K562 (cell line): ENCODE measurements around the gene KIF14. TPM values are rescaled to one million over a fixed set of nuclear protein-coding genes. Genes with fewer than 3 reads are reported as not detected.

ENCODE experiments used
- CREB3L1 ChIP-seq: fragments of 450-650 bp; IDR thresholded peaks from 2 replicates; pipeline ENCODE4 v1.6.1; 2014; ENCODE audit warnings: low read depth, mild to moderate bottlenecking, moderate library complexity, borderline replicate concordance
- DACH1 ChIP-seq: fragments of 450-650 bp; IDR thresholded peaks from 2 replicates; pipeline ENCODE4 v1.6.1; 2018; ENCODE audit not compliant: partially characterized antibody
- DNMT1 ChIP-seq: fragments of 450-650 bp; IDR thresholded peaks from 2 replicates; pipeline ENCODE4 v1.6.1; 2016; ENCODE audit warnings: antibody characterized with exemption, mild to moderate bottlenecking
- ESRRA ChIP-seq: fragments of 450-650 bp; IDR thresholded peaks from 2 replicates; pipeline ENCODE4 v1.6.1; 2014; ENCODE audit warnings: low read depth, mild to moderate bottlenecking, moderate library complexity, borderline replicate concordance
- HMG20A ChIP-seq: fragments of 450-650 bp; formaldehyde crosslinking; conservative IDR thresholded peaks from 2 replicates; pipeline ENCODE4 v1.4.0; 2020; ENCODE audit warnings: mild to moderate bottlenecking, mixed read lengths
- NR2C2 ChIP-seq, 2 experiments: fragments of 200-800 bp in 1 of 2; sonication (Bioruptor generic) in 1 of 2; sonication (generic) in 1 of 2; formaldehyde crosslinking in 1 of 2; IDR thresholded peaks; 2 replicates each; pipeline versions ENCODE4 v1.6.1 to v1.8.0; 2016 to 2022; ENCODE audit warnings: mild to moderate bottlenecking in 1 of 2, missing compliant biosample characterization in 1 of 2, missing genetic modification characterization in 1 of 2, missing genetic modification reagents in 1 of 2
- SAFB ChIP-seq: fragments of 200-400 bp; formaldehyde crosslinking; IDR thresholded peaks from 2 replicates; pipeline ENCODE4 v1.6.1; 2017; ENCODE audit warnings: low read depth, low read length, borderline replicate concordance
- U2AF2 ChIP-seq: fragments of 200-400 bp; formaldehyde crosslinking; optimal IDR thresholded peaks from 2 replicates; pipeline ENCODE3; 2017; ENCODE audit warnings: low read depth, mild to moderate bottlenecking, low read length
- ZNF124 ChIP-seq: sonication (generic); formaldehyde crosslinking; IDR thresholded peaks from 2 replicates; pipeline ENCODE4 v1.8.1; 2022; ENCODE audit warnings: missing genetic modification reagents
- ZNF551 ChIP-seq: fragments of 250-450 bp; sonication (Bioruptor Pico); IDR thresholded peaks from 2 replicates; pipeline ENCODE4 v1.5.0; 2021; ENCODE audit warnings: mild to moderate bottlenecking, moderate library complexity
- ZNF609 ChIP-seq: sonication (generic); formaldehyde crosslinking; IDR thresholded peaks from 2 replicates; pipeline ENCODE4 v1.8.1; 2023; ENCODE audit warnings: missing genetic modification reagents, mild to moderate bottlenecking, borderline replicate concordance
- polyA plus RNA-seq, 8 experiments: library from polyadenylated mRNA; depleted of rRNA in 4 of 8; stranded (reverse) in 5 of 8; unstranded in 3 of 8; fragments of >200 nt; fragmentation: Nextera tagmentation in 2 of 8; fragmentation: Illumina TruSeq in 1 of 8; extraction: Ambion mirVana in 2 of 8; extraction: Trizol in 1 of 8; gene quantifications; 2 replicates each; pipeline versions ENCODE4 v1.2.1 to v1.2.3, GENCODE V29; 2011 to 2014; ENCODE audit warnings: inconsistent platforms in 1 of 8, missing spikeins in 1 of 8
- total RNA-seq, 7 experiments: library from RNA; depleted of rRNA in 6 of 7; stranded (reverse); fragments of >200 nt in 6 of 7; fragmentation: Illumina TruSeq in 2 of 7; extraction: Trizol in 2 of 7; gene quantifications; 2 replicates each; pipeline versions ENCODE4 v1.2.1 to v1.2.3, GENCODE V29; 2011 to 2021; ENCODE audit warnings: low replicate concordance in 1 of 7
- TF ChIP-seq, protein P1 (sequence below): fragments of 250-450 bp; sonication (Bioruptor Pico); IDR thresholded peaks from 2 replicates; pipeline ENCODE4 v1.4.0; 2020; ENCODE audit warnings: mild to moderate bottlenecking, moderate library complexity

Gene KIF14
- total and polyA plus RNA-seq, 9 of the 15 experiments (the other 6 are each of a cell fraction or from before 2014, with no cell fraction given) = 11.5 to 47.4 (median 29.0) TPM

DNA sequence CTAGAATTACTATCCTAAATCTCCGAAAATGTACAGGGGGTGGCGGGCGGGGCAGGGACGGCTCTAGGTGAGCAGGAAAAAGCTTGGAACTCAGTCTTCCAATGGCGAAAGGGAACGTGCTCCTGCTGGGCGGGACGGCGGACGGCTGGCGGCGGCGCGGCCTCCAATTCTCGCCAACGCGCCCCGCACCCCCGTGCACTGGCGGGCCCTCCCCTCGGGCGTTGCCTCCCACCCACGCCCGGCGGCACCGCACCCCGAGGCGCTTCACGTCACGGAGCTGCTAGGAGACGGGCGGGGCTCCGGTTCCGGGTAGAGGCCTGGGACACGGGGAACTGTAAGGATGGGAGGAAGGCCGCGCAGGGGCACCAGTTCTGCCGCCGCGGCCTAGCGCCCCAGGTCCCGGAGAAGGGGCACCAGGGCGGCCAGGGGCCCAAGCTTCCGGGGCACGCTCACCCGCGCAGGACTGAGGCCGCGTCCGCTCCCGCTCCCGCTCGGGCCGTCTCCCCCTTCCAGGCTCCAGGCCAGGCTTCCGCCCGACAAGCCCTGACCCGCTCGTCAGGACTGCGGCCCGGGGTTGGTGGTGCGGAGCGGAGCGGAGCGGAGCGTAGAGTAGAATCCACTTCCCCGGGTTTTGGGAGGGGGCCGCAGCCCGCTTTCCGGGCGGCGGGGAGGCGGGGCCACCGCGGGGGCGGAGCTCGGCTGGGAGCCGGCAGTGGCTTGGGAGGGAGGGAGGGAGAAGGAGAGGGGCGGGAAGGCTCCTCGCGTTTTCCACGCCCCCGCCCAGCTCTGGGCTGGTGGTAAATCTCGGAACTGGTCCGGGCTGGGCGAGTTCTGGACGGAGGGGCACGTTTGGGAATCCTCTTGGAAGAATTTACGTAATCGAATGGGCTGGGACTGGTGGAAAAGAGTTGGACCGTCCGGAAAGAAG is 49.0 kb upstream of the KIF14 start, which contains the start of gene DDX59 (continued):
- peak; percentile 48; the same call in 1 of the 2 replicates for TF ChIP-seq CREB3L1
- TF ChIP-seq, protein P1, sequence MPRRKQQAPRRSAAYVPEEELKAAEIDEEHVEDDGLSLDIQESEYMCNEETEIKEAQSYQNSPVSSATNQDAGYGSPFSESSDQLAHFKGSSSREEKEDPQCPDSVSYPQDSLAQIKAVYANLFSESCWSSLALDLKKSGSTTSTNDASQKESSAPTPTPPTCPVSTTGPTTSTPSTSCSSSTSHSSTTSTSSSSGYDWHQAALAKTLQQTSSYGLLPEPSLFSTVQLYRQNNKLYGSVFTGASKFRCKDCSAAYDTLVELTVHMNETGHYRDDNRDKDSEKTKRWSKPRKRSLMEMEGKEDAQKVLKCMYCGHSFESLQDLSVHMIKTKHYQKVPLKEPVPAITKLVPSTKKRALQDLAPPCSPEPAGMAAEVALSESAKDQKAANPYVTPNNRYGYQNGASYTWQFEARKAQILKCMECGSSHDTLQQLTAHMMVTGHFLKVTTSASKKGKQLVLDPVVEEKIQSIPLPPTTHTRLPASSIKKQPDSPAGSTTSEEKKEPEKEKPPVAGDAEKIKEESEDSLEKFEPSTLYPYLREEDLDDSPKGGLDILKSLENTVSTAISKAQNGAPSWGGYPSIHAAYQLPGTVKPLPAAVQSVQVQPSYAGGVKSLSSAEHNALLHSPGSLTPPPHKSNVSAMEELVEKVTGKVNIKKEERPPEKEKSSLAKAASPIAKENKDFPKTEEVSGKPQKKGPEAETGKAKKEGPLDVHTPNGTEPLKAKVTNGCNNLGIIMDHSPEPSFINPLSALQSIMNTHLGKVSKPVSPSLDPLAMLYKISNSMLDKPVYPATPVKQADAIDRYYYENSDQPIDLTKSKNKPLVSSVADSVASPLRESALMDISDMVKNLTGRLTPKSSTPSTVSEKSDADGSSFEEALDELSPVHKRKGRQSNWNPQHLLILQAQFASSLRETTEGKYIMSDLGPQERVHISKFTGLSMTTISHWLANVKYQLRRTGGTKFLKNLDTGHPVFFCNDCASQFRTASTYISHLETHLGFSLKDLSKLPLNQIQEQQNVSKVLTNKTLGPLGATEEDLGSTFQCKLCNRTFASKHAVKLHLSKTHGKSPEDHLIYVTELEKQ (CRISPR knock-in tag) = no peak
- peak; percentile 69 for TF ChIP-seq ESRRA
- TF ChIP-seq ZNF124 (CRISPR knock-in tag) = no peak
- no peak for TF ChIP-seq HMG20A (CRISPR knock-in tag)
- peak; percentile 91 for TF ChIP-seq SAFB
- peak; percentile 78; the same call in 1 of the 2 replicates for TF ChIP-seq ZNF609 (CRISPR knock-in tag)
- TF ChIP-seq ZNF551 = no peak
- TF ChIP-seq NR2C2 (CRISPR knock-in tag; IDR thresholded peaks at IDR 0.05) = 0 out of 2 replicates have a peak, but pooled peaks have one; percentile 66
- peak; percentile 89 for TF ChIP-seq NR2C2 (tag; IDR thresholded peaks at IDR 0.05)
- TF ChIP-seq U2AF2 = no peak
- no peak for TF ChIP-seq DNMT1
- TF ChIP-seq DACH1 = peak; percentile 21
